ENCODE data around the gene RABIF. TPM values are rescaled to one million over a fixed set of nuclear protein-coding genes. Genes with fewer than 3 reads are reported as not detected.

Gene RABIF
- total and polyA plus RNA-seq, 10 of the 15 experiments (the other 5 are each of a cell fraction or from before 2014, with no cell fraction given): 4.7 to 18.2 (median 8.8) TPM

DNA sequence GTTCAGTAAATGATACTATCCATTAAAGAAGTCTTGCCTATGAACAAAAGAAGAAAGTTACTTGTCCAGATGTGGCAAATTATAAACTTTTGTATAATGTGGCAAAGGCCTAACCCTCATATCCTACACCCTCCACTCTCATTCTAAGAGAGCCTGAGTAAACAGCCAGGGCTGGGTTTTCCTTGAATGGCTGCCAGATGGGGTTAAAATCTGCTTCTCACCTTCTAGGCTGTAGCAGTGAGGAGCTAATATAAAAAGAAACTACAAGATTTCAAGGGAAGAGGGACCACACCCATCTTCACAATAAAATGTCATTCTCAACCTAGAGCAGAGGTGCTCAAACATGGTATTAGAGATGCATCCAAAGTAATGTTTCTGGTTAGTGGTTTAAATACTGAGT, 8.9 kb downstream of the RABIF start (continued):
- TF ChIP-seq GABPA (IDR thresholded peaks at IDR 0.05; ENCODE audit: low read depth) (no peak), NFYB (IDR thresholded peaks at IDR 0.05; ENCODE audit: insufficient read depth, low read depth, low read length) (no peak), LARP7 (IDR thresholded peaks at IDR 0.05) (no peak), CHD1 (IDR thresholded peaks at IDR 0.05; ENCODE audit: low read depth, low read length) (no peak), ATF2 (IDR thresholded peaks at IDR 0.05; ENCODE audit: low read length) (no peak), PAX5 (IDR thresholded peaks at IDR 0.05; ENCODE audit: borderline replicate concordance, low read depth, low read length) (no peak), KDM1A (IDR thresholded peaks at IDR 0.05; ENCODE audit: borderline replicate concordance) (no peak)
- TF ChIP-seq, protein P1, sequence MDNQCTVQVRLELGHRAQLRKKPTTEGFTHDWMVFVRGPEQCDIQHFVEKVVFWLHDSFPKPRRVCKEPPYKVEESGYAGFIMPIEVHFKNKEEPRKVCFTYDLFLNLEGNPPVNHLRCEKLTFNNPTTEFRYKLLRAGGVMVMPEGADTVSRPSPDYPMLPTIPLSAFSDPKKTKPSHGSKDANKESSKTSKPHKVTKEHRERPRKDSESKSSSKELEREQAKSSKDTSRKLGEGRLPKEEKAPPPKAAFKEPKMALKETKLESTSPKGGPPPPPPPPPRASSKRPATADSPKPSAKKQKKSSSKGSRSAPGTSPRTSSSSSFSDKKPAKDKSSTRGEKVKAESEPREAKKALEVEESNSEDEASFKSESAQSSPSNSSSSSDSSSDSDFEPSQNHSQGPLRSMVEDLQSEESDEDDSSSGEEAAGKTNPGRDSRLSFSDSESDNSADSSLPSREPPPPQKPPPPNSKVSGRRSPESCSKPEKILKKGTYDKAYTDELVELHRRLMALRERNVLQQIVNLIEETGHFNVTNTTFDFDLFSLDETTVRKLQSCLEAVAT (IDR thresholded peaks at IDR 0.05): no peak

- 95% methylated on average over 1 of the region's 1 CpG for WGBS (ENCODE audit: insufficient coverage, insufficient replicate concordance, low lambda C conversion rate, missing lambda C conversion rate)
- no peak overlapping the region for H3K4me2 ChIP-seq (ENCODE audit: control insufficient read depth, insufficient read depth)
- BruUV-seq (replicated peaks): no TSS peak
- no peaks in the 10 kb centered on the region for H3K79me2 ChIP-seq (ENCODE audit: control insufficient read depth, insufficient read depth, low read length)
- DNase-seq (ENCODE audit: low read depth, low spot score) (no peak), ATAC-seq (no peak), FAIRE-seq (no peak)
- H3K36me3 ChIP-seq (ENCODE audit: control insufficient read depth in 2 of 2, insufficient read depth in 2 of 2, low read length in 1 of 2): peaks cover 2 to 9% of the 10 kb centered on the region in 2 experiments
- H2AFZ ChIP-seq (ENCODE audit: control insufficient read depth, low read depth, low read length): no peak overlapping the region
- H3K27ac ChIP-seq (ENCODE audit: control insufficient read depth, insufficient read depth): no peak overlapping the region
- ChIA-PET POLR2A (no interaction called here), RAD21 (ENCODE audit: unreplicated experiment) (no interaction called here), SMC1A (ENCODE audit: uncharacterized antibody, unreplicated experiment) (interaction anchor here (0.5 to 1.7 kb wide), 2 partner anchors 67 to 113 kb away, joined by 3 read pairs; no protein-coding TSS in a partner anchor), CTCF (interaction anchor here (1.5 kb wide), 1 partner anchor 25 kb away, joined by 3 read pairs; no protein-coding TSS in a partner anchor)
- H3K4me3 ChIP-seq: no peak overlapping the region
- H3K27me3 ChIP-seq (replicated peaks in 1 of 2; ENCODE audit: control insufficient read depth in 2 of 2, insufficient read depth in 2 of 2, low read length in 1 of 2): no peaks in the 10 kb centered on the region
- no peaks in the 10 kb centered on the region for H3K9me3 ChIP-seq (replicated peaks; ENCODE audit: control insufficient read depth, insufficient read depth, low read length)
- H4K20me1 ChIP-seq (ENCODE audit: control insufficient read depth, insufficient read depth): no peaks in the 10 kb centered on the region
- intact Hi-C loops (cut with micrococcal nuclease; ENCODE audit: unreplicated experiment): no loop called here
- H3K9ac ChIP-seq (ENCODE audit: control insufficient read depth, insufficient read depth, low read length): no peak overlapping the region
- in situ Hi-C loops (cut with MboI): no loop called here
- H3K4me1 ChIP-seq (ENCODE audit: control insufficient read depth, insufficient read depth, low read length): no peaks in the 10 kb centered on the region
- TF ChIP-seq IRF4 (IDR thresholded peaks at IDR 0.05; ENCODE audit: low read depth, low read length): no peak
- TF ChIP-seq PAX8 (IDR thresholded peaks at IDR 0.05): no peak
- no peak for TF ChIP-seq SPI1 (IDR thresholded peaks at IDR 0.05; ENCODE audit: borderline replicate concordance, insufficient read depth, low read depth, low read length)
- no peak for TF ChIP-seq HDAC2 (IDR thresholded peaks at IDR 0.05)
- TF ChIP-seq TARDBP (IDR thresholded peaks at IDR 0.05; ENCODE audit: borderline replicate concordance): no peak
- TF ChIP-seq CBX3 (IDR thresholded peaks at IDR 0.05; ENCODE audit: borderline replicate concordance, low read depth): no peak
- no peak for TF ChIP-seq GABPA (IDR thresholded peaks at IDR 0.05; ENCODE audit: low read depth)
- TF ChIP-seq, protein P2, sequence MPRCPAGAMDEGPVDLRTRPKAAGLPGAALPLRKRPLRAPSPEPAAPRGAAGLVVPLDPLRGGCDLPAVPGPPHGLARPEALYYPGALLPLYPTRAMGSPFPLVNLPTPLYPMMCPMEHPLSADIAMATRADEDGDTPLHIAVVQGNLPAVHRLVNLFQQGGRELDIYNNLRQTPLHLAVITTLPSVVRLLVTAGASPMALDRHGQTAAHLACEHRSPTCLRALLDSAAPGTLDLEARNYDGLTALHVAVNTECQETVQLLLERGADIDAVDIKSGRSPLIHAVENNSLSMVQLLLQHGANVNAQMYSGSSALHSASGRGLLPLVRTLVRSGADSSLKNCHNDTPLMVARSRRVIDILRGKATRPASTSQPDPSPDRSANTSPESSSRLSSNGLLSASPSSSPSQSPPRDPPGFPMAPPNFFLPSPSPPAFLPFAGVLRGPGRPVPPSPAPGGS (IDR thresholded peaks at IDR 0.05; ENCODE audit: borderline replicate concordance, insufficient read depth, low read depth, low read length, poor library complexity, severe bottlenecking): no peak
- no peak for TF ChIP-seq POLR2AphosphoS2 (IDR thresholded peaks at IDR 0.05; ENCODE audit: low read depth, low read length)
- TF ChIP-seq CHD4 (IDR thresholded peaks at IDR 0.05): no peak
- no peak for TF ChIP-seq SMARCA5 (IDR thresholded peaks at IDR 0.05)
- no peak for TF ChIP-seq SUPT20H (IDR thresholded peaks at IDR 0.05; ENCODE audit: borderline replicate concordance, control insufficient read depth, low read depth, low read length)
- no peak for TF ChIP-seq ZNF217 (IDR thresholded peaks at IDR 0.05)
- no peak for TF ChIP-seq SRF (IDR thresholded peaks at IDR 0.05; ENCODE audit: low read depth in 2 of 2, low read length in 2 of 2)
- no peak for TF ChIP-seq CREB1 (IDR thresholded peaks at IDR 0.05; ENCODE audit: low read depth)
These were observed 9.8 kb downstream of the RABIF start for GRCh38 chr1:202879128-202879527.

Measured in GM12878 (cell line).